ENCODE results near the gene SGSM2.
"Not testable (repeated sequence)": the region's sequence is repeated elsewhere in the genome, so short reads cannot be mapped to it uniquely, and the experiment has no call there.

The SGSM2 gene

GRCh38 chr17:2336852-2337543, at the start of gene SGSM2:
TSS of gene SGSM2 (plus strand) at chr17:2337501. CDS start at chr17:2337689, 188 bp downstream.
- ATAC-seq: peak; percentile 82
- peaks cover 9% of the 10 kb centered on the region for H3K36me3 Mint-ChIP-seq
- peak within 1 kb of the TSS; percentile 98 for H3K4me3 Mint-ChIP-seq
- H3K27ac Mint-ChIP-seq: peak within 1 kb of the TSS; percentile 93
- no peaks in the 10 kb centered on the region for H3K9me3 Mint-ChIP-seq
- H3K4me1 Mint-ChIP-seq: peaks cover 34% of the 10 kb centered on the region
- H3K27me3 Mint-ChIP-seq: no peaks in the 10 kb centered on the region

- ATAC-seq: no peak
- H3K36me3 Mint-ChIP-seq: peaks cover 73% of the 10 kb centered on the region
- H3K27me3 Mint-ChIP-seq: no peaks in the 10 kb centered on the region
- peaks cover 2% of the 10 kb centered on the region for H3K9me3 Mint-ChIP-seq
- peaks cover 11% of the 10 kb centered on the region for H3K4me1 Mint-ChIP-seq
- H3K27ac Mint-ChIP-seq: peak overlapping the region; percentile 67
- no peak overlapping the region for H3K4me3 Mint-ChIP-seq
Observed at GRCh38 chr17:2289878-2290478, 47.3 kb upstream of the SGSM2 start.

GRCh38 chr17:2292100-2292499, 45.2 kb upstream of the SGSM2 start:
- Mint-ChIP-seq H3K4me3 (no peak overlapping the region), H3K27me3 (no peaks in the 10 kb centered on the region), H3K4me1 (peaks cover 25% of the 10 kb centered on the region), H3K27ac (no peak overlapping the region), H3K36me3 (peaks cover 79% of the 10 kb centered on the region), H3K9me3 (peaks cover 2% of the 10 kb centered on the region)
- ATAC-seq: no peak

GRCh38 chr17:2295575-2295974, 41.7 kb upstream of the SGSM2 start:
- no peak for ATAC-seq
- Mint-ChIP-seq H3K27ac (peak overlapping the region; percentile 18), H3K27me3 (no peaks in the 10 kb centered on the region), H3K9me3 (peaks cover 2% of the 10 kb centered on the region), H3K4me3 (no peak overlapping the region), H3K4me1 (peaks cover 32% of the 10 kb centered on the region), H3K36me3 (peaks cover 74% of the 10 kb centered on the region)

- no peak for ATAC-seq
- H3K4me1 Mint-ChIP-seq: peaks cover 44% of the 10 kb centered on the region
- peaks cover 68% of the 10 kb centered on the region for H3K36me3 Mint-ChIP-seq
- H3K4me3 Mint-ChIP-seq: no peak overlapping the region
- no peaks in the 10 kb centered on the region for H3K27me3 Mint-ChIP-seq
- H3K9me3 Mint-ChIP-seq: no peaks in the 10 kb centered on the region
- no peak overlapping the region for H3K27ac Mint-ChIP-seq
Observed at GRCh38 chr17:2297023-2297422, 40.3 kb upstream of the SGSM2 start.

GRCh38 chr17:2299136-2299535, 38.2 kb upstream of the SGSM2 start:
- Mint-ChIP-seq H3K27ac (no peak overlapping the region), H3K4me3 (no peak overlapping the region), H3K4me1 (peaks cover 54% of the 10 kb centered on the region), H3K27me3 (no peaks in the 10 kb centered on the region), H3K9me3 (no peaks in the 10 kb centered on the region), H3K36me3 (peaks cover 53% of the 10 kb centered on the region)
- ATAC-seq: no peak

GRCh38 chr17:2299756-2300155, 37.5 kb upstream of the SGSM2 start:
- Mint-ChIP-seq H3K4me3 (no peak overlapping the region), H3K27ac (no peak overlapping the region), H3K27me3 (no peaks in the 10 kb centered on the region), H3K4me1 (peaks cover 56% of the 10 kb centered on the region), H3K9me3 (no peaks in the 10 kb centered on the region), H3K36me3 (peaks cover 47% of the 10 kb centered on the region)
- ATAC-seq: no peak

- H3K27me3 Mint-ChIP-seq: no peaks in the 10 kb centered on the region
- ATAC-seq: no peak
- H3K9me3 Mint-ChIP-seq: no peaks in the 10 kb centered on the region
- peak overlapping the region; percentile 85 for H3K4me3 Mint-ChIP-seq
- H3K4me1 Mint-ChIP-seq: peaks cover 49% of the 10 kb centered on the region
- peak overlapping the region; percentile 74 for H3K27ac Mint-ChIP-seq
- peaks cover 22% of the 10 kb centered on the region for H3K36me3 Mint-ChIP-seq
Observed at GRCh38 chr17:2302778-2303203, 34.5 kb upstream of the SGSM2 start.

GRCh38 chr17:2303204-2304188, 33.8 kb upstream of the SGSM2 start, which contains the start of the genes SMG6 and SRR:
TSS of gene SMG6 (minus strand) at chr17:2303785. CDS start at chr17:2303720, 65 bp downstream.
TSS of gene SRR (plus strand) at chr17:2303950. CDS start at chr17:2315561, 11,611 bp downstream.
- H3K4me1 Mint-ChIP-seq: peaks cover 49% of the 10 kb centered on the region
- H3K27me3 Mint-ChIP-seq: no peaks in the 10 kb centered on the region
- ATAC-seq: peak; percentile 96
- peak within 1 kb of the TSS; percentile 85 for H3K4me3 Mint-ChIP-seq
- H3K27ac Mint-ChIP-seq: peak within 1 kb of the TSS; percentile 74
- no peaks in the 10 kb centered on the region for H3K9me3 Mint-ChIP-seq
- peaks cover 22% of the 10 kb centered on the region for H3K36me3 Mint-ChIP-seq

GRCh38 chr17:2304931-2305330, 32.4 kb upstream of the SGSM2 start:
- Mint-ChIP-seq H3K4me3 (peak overlapping the region; percentile 68), H3K9me3 (no peaks in the 10 kb centered on the region), H3K27me3 (no peaks in the 10 kb centered on the region), H3K36me3 (peaks cover 15% of the 10 kb centered on the region), H3K27ac (no peak overlapping the region), H3K4me1 (peaks cover 53% of the 10 kb centered on the region)
- no peak for ATAC-seq

GRCh38 chr17:2309338-2310154, 27.8 kb upstream of the SGSM2 start:
- no peaks in the 10 kb centered on the region for H3K9me3 Mint-ChIP-seq
- no peak for ATAC-seq
- no peaks in the 10 kb centered on the region for H3K36me3 Mint-ChIP-seq
- H3K4me1 Mint-ChIP-seq: peaks cover 22% of the 10 kb centered on the region
- no peak overlapping the region for H3K4me3 Mint-ChIP-seq
- H3K27ac Mint-ChIP-seq: no peak overlapping the region
- no peaks in the 10 kb centered on the region for H3K27me3 Mint-ChIP-seq

GRCh38 chr17:2312736-2313135, 24.6 kb upstream of the SGSM2 start:
- peaks cover 7% of the 10 kb centered on the region for H3K4me1 Mint-ChIP-seq
- ATAC-seq: no peak
- no peaks in the 10 kb centered on the region for H3K36me3 Mint-ChIP-seq

GRCh38 chr17:2316916-2317205, 20.4 kb upstream of the SGSM2 start:
- not testable (repeated sequence) for ATAC-seq, H3K4me1 Mint-ChIP-seq, H3K9me3 Mint-ChIP-seq, H3K27me3 Mint-ChIP-seq, H3K27ac Mint-ChIP-seq, H3K4me3 Mint-ChIP-seq
- peaks cover 16% of the 10 kb centered on the region for H3K36me3 Mint-ChIP-seq

More at GRCh38 chr17:2312736-2313135, 24.6 kb upstream of the SGSM2 start:
- Mint-ChIP-seq H3K4me3 (no peak overlapping the region), H3K27me3 (no peaks in the 10 kb centered on the region), H3K27ac (no peak overlapping the region), H3K9me3 (no peaks in the 10 kb centered on the region)

GRCh38 chr17:2317796-2318195, 19.5 kb upstream of the SGSM2 start:
- H3K27me3 Mint-ChIP-seq: no peaks in the 10 kb centered on the region

More at GRCh38 chr17:2317796-2318195, 19.5 kb upstream of the SGSM2 start:
- Mint-ChIP-seq H3K4me1 (peaks cover 8% of the 10 kb centered on the region), H3K4me3 (no peak overlapping the region), H3K9me3 (no peaks in the 10 kb centered on the region), H3K36me3 (peaks cover 24% of the 10 kb centered on the region), H3K27ac (no peak overlapping the region)
- no peak for ATAC-seq
